Measurements from ENCODE around the gene GPR17. TPM values are rescaled to one million over a fixed set of nuclear protein-coding genes. Genes with fewer than 3 reads are reported as not detected.

GPR17 gene
- total RNA-seq, 1 experiment from 2014 or later: not detected

DNA sequence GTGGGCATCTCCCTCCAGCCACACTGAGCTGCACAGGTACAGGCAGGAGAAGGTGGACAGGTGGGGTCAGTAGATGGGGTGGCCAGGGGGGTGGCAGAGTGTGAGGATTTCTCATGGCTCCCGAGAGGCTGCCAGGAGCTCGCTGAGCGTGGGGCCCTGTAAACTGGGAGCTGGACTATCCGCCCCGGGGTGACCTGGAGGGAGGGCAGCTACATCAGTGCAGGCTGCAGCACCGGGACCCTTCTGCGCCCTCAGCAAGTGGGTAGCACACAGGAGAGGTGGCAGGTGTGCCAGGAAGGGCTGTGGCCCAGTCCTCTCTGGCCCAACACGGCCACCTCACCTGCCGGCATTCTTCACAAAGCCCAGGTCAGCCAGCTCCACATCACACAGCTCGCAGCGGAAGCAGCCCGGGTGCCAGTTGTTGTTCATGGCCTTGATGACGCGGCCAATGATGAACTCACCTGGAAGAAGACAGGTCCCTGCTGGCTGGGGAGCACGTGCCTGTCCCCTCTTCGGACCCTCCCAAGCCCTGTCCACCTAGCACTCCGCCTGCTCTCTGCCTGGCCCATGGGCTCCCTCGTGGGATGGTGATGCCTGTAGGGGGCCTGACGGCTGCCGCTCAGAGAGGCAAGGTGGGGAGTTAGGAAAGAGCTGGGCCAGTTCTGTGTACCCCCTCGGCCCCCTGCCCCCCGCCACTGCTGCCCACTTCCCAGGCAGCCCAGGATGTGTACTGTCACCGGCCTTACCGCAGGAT lies 8.3 kb downstream of the GPR17 start:
- DNase-seq (ENCODE audit: low read depth): no peak

DNA sequence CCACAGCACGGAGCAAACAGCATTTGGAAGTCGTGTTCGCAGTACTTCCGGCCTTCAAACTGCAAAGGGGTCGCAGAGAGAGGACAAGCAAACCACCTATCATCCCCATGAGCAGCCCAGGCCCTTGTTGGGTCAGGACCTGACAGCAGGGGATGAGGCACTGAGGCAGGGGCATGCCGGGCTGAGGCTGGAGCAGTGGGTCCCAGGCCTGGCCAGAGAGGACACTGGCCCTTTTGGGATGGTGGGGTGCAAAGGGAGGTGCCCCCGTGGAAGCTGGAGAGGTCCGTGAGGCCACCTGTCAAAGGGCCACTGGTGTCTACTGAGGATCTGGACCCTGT lies 8.9 kb downstream of the GPR17 start:
- DNase-seq (ENCODE audit: low read depth): no peak

DNA sequence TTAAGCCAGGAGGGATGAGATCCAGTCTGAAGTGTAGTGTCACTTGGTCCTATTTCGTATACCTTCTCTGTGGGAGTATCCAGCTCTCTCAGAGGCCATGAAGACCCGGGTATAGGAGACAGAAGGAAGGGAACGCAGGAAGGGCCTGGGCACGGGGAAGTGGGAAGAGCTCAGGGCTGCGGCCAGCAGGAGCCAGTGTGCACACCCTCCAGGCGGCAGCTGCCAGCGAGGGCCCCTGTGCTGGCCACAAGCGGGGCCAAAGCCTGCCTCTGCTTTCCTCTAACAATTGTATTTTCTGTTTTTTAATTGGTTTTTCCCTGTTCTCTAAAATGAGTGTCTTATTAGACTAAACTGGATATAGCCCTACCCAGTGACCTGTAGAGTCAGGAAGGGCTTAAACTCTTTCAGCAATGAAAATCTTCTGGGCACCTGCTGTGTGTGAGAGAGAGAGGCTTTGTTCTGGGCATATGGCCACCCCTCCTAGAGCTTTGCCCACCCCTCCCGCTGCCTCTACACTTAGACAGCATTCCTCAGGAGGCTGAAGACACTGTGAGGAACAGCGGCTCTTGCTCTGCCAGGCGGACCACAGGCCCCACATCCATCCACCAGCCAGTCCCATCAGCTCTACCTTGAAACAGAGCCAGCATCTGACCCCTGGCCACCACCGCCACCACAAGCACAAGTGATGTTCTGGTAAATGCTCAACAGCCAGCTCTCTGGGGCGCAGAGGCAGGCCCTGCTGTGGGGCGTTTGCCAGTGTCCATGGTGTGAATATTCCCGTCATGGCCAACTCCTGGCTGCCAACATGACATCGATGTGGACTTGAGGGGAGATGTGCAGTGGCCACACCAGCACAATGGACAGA lies 9.5 kb downstream of the GPR17 start:
- DNase-seq (ENCODE audit: low read depth): no peak

DNA sequence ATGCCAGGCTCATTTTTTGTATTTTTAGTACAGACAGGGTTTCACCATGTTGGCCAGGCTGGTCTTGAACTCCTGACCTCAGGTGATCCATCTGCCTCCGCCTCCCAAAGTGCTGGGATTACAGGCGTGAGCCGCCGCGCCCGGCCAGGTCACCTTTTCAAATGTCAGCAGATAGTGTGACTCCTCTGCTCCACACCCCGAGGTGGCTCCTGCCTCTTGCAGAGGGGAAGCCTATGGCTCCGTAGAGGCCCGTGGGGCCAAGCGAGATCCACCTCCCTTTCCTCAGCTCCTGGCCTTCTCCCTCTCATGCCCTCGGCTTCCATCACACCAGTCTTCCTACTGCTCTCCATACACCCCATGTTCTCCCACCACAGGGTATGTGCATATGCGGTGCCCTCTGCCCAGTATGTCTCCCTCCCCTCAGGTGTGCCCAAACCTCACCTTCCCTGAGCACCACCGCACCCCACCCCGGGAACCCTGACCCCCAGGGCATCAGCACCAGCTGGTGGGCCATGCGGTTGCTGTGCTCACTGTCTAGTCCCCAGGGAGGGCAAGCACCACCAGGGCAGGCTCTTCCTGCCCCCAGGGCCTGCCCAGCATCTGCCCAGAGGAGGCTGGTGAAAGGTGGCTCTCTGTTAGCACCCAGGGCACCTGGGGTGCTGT lies 10.7 kb downstream of the GPR17 start:
- no peak for DNase-seq (ENCODE audit: low read depth)

DNA sequence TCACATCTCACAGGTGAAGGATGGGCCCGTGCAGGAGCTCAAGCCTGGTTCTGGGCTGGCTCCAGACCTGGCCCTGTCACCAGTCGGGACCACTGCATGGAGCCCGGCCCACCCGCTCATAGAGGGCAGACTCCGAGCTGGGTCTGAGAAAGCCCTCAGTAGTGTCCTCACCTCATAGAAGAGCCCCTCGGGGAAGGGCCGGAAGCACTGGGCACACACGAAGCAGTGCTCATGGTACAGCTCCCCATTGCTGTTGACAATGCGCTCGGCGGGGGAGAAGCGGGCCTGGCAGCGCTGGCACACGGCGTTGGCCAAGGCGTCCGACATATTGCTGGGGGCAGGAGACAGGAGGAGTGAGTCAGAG lies 11.3 kb downstream of the GPR17 start:
- no peak for DNase-seq (ENCODE audit: low read depth)

DNA sequence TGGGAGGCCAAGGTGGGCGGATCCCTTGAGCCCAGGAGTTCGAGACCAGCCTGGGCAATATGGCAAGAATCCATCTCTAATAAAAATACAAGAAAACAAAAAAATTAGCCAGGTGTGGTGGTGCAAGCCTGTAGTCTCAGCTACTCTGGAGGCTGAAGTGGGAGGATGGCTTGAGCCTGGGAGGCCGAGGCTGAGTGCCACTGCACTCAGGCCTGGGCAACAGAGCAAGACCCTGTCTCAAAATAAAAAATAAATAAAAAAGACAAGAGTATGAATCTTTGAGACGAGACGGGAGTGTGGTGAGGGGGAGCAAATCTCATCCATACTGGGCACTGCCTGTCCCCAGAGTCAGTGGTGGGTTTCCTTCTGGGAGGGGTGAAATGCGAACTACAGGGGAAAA lies 12.2 kb downstream of the GPR17 start:
- DNase-seq (ENCODE audit: low read depth): no peak

DNA sequence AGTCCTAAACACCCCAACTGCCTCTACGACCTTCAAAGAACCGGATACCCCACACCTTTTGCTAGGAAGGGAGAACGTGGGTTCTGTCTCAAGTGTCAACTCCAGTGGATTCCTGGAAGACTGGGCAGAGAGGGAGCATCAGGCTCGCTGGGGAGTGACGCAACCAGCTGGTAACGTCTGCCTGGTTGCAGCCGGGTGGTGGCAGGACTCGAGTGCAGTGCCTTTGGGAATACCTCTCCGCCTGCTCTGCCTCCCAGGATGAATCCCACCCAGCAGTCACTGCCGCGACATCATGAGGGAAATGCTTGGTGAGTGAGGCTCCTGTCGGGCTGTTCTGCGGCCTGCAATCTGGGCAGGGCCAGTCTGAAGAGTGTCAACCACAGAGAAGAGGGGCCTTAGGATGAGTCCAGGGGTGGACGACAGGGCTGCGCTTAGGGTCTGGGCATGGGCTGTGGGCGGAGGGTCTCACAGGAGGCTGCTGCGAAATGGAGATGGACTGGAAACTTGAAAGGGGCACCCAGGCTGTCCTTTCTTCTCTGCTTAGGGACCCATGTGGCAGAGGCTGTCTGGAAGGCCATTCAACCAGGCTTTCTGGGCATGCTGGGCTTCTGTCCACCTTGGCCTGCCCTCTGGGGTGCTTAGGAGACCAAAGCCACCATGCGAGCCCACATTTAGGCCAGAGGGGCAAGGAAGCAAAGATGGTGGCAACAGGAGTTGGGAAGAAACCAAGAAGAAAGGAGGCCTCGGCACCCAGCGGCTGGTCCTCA lies 12.9 kb downstream of the GPR17 start:
- no peak for DNase-seq (ENCODE audit: low read depth)

DNA sequence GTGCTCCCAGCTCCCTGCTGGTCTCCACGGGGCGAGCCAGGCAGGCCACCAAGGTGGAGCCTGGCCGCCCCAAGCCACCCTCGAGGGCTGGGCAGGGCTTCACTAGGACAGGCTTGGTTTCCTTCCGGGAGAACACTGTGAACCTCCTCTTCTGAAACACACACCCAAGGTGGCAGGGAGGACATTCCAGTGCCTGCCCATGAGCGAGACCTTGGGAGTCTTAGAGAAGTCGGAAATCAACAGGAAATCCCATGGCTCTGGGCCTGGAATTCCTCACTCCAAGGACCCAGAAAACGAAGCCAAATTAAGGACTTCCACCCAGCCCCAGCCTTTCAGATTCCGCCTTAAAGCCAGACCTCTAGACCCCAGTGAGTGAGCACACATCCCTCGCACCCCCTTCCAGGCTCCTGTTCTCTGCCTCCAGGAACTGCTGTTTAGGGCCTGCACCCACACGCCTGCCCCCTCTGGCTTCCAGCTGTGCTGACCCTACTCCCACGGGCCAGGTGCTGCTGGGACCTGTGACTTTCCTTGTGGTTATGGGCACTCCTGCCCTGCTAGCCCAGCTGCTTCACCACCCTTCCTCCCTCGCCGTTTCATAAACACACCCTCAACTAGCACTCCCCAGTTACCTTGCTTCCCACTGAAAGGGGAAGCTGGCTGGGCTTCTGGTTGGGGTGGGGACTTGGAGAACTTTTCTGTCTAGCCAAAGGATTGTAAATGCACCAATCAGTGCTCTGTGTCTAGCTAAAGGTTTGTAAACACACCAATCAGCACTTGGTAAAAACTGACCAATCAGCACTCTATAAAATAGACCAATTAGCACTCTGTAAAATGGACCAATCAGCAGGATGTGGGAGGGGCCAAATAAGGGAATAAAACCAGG lies 13.7 kb downstream of the GPR17 start:
- no peak for DNase-seq (ENCODE audit: low read depth)

DNA sequence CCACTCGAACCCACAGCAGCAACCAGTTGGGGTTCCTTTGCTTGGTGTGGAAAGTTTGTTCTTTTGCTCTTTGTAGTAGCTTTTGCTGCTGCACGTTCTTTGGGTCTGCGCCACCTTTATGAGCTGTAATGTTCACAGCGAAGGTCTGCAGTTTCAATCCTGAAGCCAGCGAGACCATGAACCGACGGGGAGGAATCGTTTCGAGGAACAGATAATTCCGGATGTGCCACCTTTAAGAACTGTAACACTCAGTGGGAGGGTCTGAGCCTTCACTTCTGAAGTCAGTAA lies 14.3 kb downstream of the GPR17 start:
- DNase-seq (ENCODE audit: low read depth): no peak

DNA sequence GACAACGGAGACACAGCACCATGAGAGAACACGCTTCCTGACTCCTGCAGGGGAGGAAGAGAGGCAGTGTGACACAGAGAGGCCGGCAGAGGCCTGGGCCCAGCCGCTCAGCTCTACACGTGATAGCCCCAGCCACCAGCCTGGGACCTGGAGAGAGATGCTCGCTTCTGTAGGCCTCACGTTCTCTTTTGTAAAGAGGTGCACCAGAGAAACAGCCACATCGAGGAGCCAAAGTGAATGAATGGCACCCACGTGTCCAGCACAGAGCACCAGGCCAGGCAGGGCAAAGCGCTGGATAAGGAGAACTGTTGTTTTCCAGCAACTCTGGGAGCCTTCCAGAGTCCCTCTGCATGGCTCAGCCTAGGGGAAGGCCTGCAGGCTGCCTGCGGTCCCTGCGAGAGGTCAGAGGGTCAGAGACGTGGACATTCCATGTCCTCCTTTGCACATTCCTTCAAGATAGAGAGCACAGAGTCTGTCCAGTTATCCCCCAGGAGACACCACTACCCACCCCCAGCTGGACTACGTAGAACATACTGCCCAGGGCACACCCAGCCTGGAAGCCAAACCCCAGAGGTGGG lies 15.2 kb downstream of the GPR17 start:
- no peak for DNase-seq (ENCODE audit: low read depth)

DNA sequence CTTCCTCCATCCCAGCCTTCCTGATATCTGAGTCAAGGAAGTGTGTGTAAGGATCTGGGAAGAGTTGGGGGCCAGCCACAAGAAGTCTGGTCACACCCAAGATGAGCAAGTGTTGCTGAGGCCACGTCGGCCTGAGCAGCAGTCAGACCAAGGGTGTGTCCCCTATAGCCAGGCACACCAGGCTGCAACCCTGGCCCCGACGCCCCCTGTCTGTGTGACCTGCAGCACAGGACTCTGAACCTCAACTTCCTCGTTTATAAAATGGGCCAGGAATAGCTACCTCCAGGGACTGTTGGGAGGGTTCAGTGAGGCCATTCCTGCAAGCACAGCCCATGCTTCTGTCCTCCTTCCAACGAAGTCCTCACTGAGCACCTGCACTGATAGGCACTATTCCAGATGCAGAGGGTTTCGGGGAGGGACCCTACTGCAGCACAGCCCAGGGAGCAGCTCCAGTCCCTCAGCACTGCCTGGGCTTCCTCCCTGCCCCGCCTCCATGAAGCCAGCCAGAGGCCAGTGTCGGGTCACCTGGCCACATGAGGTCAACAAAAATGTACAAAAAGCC lies 16.1 kb downstream of the GPR17 start:
- no peak for DNase-seq (ENCODE audit: low read depth)

DNA sequence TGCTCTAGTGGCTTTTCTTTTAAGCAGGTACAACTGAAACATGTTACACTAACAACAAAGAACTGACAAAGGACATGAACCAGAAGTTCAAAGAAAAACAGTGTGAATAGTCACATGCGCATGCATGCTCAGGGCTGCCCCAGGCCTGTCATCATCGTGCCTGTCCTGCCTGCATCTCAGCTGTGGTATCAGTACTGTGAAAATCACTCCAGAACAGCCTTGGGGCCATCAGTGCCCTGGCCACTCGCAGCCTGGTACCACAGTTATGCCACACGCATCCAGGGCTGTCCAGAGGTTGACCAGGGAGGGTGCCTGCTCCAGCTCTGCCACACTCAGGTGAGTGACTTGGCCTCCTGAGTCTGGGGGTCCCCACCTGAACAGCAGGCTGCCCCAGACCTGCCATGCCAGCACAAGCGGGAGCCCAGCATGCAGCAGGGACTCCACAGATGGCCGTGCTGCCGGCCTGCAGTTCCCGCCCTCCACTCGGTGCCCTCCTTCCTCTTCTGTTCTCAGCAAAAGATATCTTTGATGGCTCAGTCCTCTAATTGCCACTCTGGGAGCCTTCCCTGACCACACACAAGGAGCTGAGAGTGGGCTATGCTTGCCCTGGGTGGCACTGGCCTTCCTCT lies 17.1 kb downstream of the GPR17 start:
- no peak for DNase-seq (ENCODE audit: low read depth)

DNA sequence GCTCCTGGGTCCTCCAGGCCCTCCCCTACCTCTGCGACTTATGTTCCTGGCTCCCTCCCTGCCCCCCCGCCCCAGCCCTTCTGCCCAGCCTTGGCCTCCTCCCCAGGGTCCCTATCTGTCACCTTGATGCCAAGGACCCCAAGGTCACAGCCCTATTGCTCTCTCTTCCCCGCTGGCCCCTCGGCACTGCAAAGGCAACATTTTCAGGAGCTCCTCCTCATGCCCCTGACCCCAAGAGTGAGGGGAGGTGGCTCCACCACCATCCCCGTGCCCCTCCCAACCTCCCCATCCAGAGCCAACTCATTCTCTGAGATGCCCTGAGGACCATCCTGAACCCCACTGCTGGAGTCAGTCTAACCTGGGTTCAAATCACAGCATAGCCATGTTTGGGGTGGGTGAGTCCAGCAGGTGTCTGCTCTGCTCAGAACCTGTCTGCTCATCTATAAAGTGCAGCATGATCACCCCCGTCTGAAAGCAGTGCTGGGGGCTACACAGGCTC lies 17.7 kb downstream of the GPR17 start:
- DNase-seq (ENCODE audit: low read depth): no peak

DNA sequence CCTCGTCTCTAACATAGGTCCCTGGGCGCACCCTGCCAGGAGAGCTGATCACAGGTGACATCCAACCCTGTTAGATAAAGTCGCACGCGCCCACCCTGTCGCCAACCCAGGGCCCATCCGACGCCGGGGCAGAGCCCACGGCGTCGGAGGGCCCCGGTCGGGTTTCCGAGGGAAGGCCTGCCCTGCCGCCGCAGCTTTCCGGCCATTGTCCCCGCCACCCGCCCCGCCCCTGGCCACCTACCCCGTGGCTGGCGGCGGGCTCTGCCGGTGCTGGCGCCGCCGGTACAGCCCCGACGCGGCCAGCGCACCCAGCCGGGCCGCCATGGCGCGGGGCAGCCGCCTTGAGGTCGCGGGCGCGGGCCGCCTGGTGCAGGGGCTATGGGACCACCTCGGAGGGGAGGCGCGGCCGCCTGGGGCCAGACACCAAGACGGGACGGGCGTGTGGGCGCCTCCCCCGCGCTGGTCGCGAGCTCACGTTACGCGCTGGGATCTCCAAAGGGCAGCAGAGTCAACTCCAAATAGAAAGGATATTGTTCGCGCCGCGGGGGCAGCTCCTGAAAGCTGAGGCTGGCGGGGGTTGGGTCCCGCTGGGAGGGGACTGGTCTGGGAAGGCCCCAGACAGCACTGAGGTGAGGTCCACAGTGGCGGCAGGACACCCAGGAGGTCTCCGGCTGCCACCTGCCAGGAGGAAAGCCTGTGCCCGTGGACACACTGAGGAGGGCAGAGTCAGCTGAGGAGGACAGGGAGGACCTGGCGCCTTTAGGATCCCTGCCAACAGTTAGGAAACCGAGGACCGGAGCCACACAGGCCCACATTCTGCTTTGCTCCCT lies 18.3 kb downstream of the GPR17 start:
- DNase-seq (ENCODE audit: low read depth): no peak

DNA sequence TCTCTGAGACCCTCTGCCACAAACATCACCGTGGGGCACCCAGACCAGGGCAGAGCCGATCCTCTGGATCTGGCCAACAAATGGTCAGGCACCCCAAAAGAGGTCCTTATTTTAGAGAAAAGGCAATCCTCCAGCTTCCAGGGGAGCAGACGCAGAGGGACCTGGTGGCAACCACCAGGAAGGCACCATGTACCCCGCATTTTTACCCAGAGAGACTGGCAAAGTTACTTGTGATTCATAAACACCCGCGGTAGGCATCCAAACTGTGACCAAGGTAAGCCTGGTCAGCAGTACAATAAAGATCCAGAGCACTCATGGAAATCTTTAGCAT lies 18.9 kb downstream of the GPR17 start:
- DNase-seq (ENCODE audit: low read depth): no peak

DNA sequence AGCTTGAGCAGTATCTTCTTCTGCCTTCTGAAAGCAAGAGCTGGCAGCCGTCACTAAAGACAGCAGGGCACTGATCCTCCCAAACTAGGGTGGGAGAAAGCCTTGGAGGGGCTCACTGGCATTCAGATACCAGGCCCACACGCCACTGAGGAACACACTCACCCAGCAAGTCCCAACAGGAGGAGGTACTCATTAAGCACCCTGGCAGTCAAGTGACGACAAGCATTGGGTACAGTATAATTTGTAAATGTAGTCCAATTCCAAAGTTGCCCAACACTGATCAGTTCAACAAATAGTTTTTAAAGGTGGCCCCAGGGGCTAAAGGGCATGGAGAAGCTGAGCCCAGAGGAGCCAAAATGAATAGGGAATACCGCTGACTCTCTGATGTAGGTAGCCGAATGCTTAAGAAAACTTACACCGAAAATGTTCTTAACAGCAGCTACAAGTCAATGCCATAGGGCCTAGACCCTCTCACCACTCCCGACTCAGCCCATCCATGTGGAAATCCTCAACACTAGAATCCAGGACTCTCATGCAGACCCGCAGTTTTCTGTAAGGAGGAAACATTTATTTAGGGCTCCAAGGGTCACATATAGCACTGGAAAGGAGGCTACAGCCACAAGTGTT lies 19.4 kb downstream of the GPR17 start:
- no peak for DNase-seq (ENCODE audit: low read depth)

DNA sequence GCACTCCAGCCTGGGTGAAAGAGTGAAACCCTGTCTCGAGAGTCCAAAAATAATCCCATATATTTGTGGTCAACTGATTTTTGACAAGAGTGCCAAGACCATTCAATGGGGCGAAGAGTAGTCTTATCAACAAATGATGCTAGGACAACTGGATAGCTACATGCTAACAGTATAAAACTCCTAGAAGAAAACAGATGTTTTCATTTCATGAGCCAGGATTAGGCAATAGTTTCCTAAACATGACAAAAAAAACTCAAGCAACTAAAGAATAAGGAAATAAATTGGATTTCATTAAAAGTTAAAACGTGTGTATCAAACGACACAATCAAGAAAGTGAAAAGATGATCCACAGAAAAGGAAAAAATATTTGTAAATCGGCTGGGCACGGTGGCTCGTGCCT lies 23.1 kb downstream of the GPR17 start:
- no peak for DNase-seq (ENCODE audit: low read depth)

DNA sequence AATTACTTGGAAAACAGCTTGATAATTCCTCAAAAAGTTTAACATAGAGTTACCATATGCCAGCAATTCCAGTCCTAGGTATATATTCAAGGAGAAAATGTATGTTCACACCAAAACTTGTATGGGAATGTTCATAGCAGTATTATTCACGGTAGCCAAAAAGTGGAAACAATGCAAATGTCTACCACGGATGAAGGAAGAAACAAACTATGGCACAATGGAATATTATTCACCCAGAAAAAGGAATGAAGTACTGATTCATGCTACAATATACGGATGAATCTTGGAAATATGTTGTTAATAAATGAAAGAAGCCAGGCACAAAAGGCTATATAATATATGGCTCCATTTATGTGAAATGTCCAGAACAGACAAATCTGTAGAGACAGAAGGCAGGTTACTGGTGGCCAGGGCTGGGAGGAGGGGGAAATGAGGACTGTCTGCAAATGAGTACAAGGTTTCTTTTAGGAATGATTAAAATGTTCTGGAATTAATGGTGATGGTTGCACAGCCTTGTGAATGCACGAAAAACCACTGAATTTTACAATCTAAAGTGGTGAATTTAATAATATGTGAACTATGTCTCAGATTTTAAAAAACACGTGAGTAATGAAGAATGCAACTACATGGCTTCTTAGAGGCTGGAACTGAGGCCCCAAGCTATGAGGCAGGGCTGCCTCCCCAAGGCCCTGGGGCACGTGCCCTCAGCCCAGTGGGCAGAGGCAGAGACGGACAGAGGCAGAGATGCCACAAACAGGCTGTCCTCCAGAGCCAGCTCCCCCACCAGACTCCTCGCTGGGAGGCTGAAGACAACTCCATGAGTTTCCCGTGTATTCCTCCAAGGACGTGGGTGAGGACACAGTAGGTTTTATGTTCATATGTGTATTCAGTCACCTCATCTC lies 24.4 kb downstream of the GPR17 start:
- no peak for DNase-seq (ENCODE audit: low read depth)

All from Daoy (cell line).